GM23338 (cell line): ENCODE data around the gene RGL1. TPM values are rescaled to one million over a fixed set of nuclear protein-coding genes. Genes with fewer than 3 reads are reported as not detected.

Source experiments
- ATAC-seq: fragments of 200-7000 bp; cut with Tn5 transposase; 3 replicates; pipeline ENCODE4 v1.9.1; 2020
- DNase-seq: peaks from one replicate; pipeline ENCODE4 v3.0.0-alpha.2; 2015; ENCODE audit warnings: low spot score
- H2AFZ ChIP-seq: fragments of 200-600 bp; sonication (generic); 2 replicates; pipeline ENCODE4 v1.8.0; 2016; ENCODE audit warnings: antibody characterized with exemption, mild to moderate bottlenecking, moderate library complexity
- H3F3A ChIP-seq: fragments of 200-600 bp; sonication (generic); replicated peaks from 2 replicates; pipeline ENCODE4 v1.8.0; 2017; ENCODE audit warnings: antibody characterized with exemption, mixed run types, low read depth
- H3K27ac ChIP-seq: fragments of 200-600 bp; sonication (generic); 2 replicates; pipeline ENCODE4 v1.6.1; 2016; ENCODE audit warnings: low read depth
- H3K27me3 ChIP-seq: fragments of 200-600 bp; sonication (generic); 2 replicates; pipeline ENCODE4 v1.8.0; 2016; ENCODE audit warnings: mild to moderate bottlenecking, mixed run types, moderate library complexity; ENCODE audit not compliant: insufficient read depth
- H3K36me3 ChIP-seq: fragments of 200-600 bp; sonication (generic); 2 replicates; pipeline ENCODE4 v1.8.0; 2016; ENCODE audit warnings: mild to moderate bottlenecking; ENCODE audit not compliant: insufficient read depth
- H3K4me1 ChIP-seq: fragments of 200-600 bp; sonication (generic); 2 replicates; pipeline ENCODE4 v1.8.0; 2016; ENCODE audit warnings: mild to moderate bottlenecking, moderate library complexity; ENCODE audit not compliant: insufficient read depth
- H3K4me2 ChIP-seq: fragments of 200-600 bp; sonication (generic); 2 replicates; pipeline ENCODE4 v1.7.1; 2017; ENCODE audit warnings: mixed run types
- H3K4me3 ChIP-seq: fragments of 200-600 bp; sonication (generic); 2 replicates; pipeline ENCODE4 v1.6.1; 2016; ENCODE audit warnings: mixed run types
- H3K79me2 ChIP-seq: fragments of 200-600 bp; sonication (generic); replicated peaks from 2 replicates; pipeline ENCODE4 v1.8.0; 2017; ENCODE audit warnings: mild to moderate bottlenecking; ENCODE audit not compliant: insufficient read depth
- H3K9me2 ChIP-seq: fragments of 200-600 bp; sonication (generic); 2 replicates; pipeline ENCODE4 v1.8.0; 2017; ENCODE audit not compliant: insufficient read depth
- H4K20me1 ChIP-seq: fragments of 200-600 bp; sonication (generic); replicated peaks from 2 replicates; pipeline ENCODE4 v1.8.0; 2017; ENCODE audit warnings: mild to moderate bottlenecking; ENCODE audit not compliant: insufficient read depth
- H3K27ac Mint-ChIP-seq: 2 replicates; pipeline ENCODE4 v1.8.0; 2020; ENCODE audit warnings: inconsistent platforms, mild to moderate bottlenecking, moderate library complexity, mixed read lengths
- H3K27me3 Mint-ChIP-seq: 3 replicates; pipeline ENCODE4 v1.8.0; 2022; ENCODE audit warnings: low read depth, mild to moderate bottlenecking, moderate library complexity, mixed read lengths, inconsistent platforms; ENCODE audit not compliant: insufficient read depth, poor library complexity
- H3K36me3 Mint-ChIP-seq: 3 replicates; pipeline ENCODE4 v1.8.0; 2021; ENCODE audit warnings: low read depth, mild to moderate bottlenecking, inconsistent platforms, moderate library complexity, mixed read lengths
- H3K4me1 Mint-ChIP-seq: 3 replicates; pipeline ENCODE4 v1.8.0; 2020; ENCODE audit warnings: mild to moderate bottlenecking, inconsistent platforms, mixed read lengths
- H3K4me3 Mint-ChIP-seq: 3 replicates; pipeline ENCODE4 v1.8.0; 2021; ENCODE audit warnings: moderate library complexity, mild to moderate bottlenecking, inconsistent platforms, mixed read lengths
- H3K9me3 Mint-ChIP-seq: 3 replicates; pipeline ENCODE4 v1.8.0; 2020; ENCODE audit warnings: moderate library complexity, mild to moderate bottlenecking, inconsistent platforms, mixed read lengths
- CREB1 ChIP-seq: fragments of 250-450 bp; sonication (Bioruptor Pico); IDR thresholded peaks from 2 replicates; pipeline ENCODE4 v1.5.0; 2020; ENCODE audit warnings: low read depth, mild to moderate bottlenecking, moderate library complexity
- CTCF ChIP-seq, 2 experiments: fragments of 200-600 bp in 1 of 2; sonication (generic) in 1 of 2; conservative IDR thresholded peaks; 2 replicates each; pipeline versions ENCODE4 v1.5.1 to v1.6.1; 2016 to 2017; ENCODE audit warnings: antibody characterized with exemption in 2 of 2, low read depth in 2 of 2, mild to moderate bottlenecking in 2 of 2, moderate library complexity in 1 of 2
- JUNB ChIP-seq: IDR thresholded peaks from one replicate; pipeline ENCODE4 v1.6.1; 2016; ENCODE audit warnings: antibody characterized with exemption; ENCODE audit not compliant: unreplicated experiment
- NANOG ChIP-seq: IDR thresholded peaks from 2 replicates; pipeline ENCODE4 v1.6.1; 2016; ENCODE audit warnings: antibody characterized with exemption, borderline replicate concordance
- STAT1 ChIP-seq: IDR thresholded peaks from one replicate; pipeline ENCODE4 v1.6.1; 2016; ENCODE audit warnings: antibody characterized with exemption; ENCODE audit not compliant: unreplicated experiment
- ZNF462 ChIP-seq: fragments of 250-450 bp; sonication (Bioruptor Pico); IDR thresholded peaks from 2 replicates; pipeline ENCODE4 v1.5.0; 2020; ENCODE audit warnings: mild to moderate bottlenecking, moderate library complexity
- polyA plus RNA-seq: library from polyadenylated mRNA; unstranded; fragments of >200 nt; fragmentation: Nextera tagmentation; extraction: Ambion mirVana; gene quantifications from 2 replicates; pipeline ENCODE4 v1.2.1, GENCODE V29; 2016
- total RNA-seq: library from RNA; depleted of rRNA; stranded (reverse); fragments of >200 nt; shearing (Covaris generic); gene quantifications from 2 replicates; pipeline ENCODE4 v1.2.3, GENCODE V29; 2014

RGL1 gene
- total and polyA plus RNA-seq, 2 experiments from 2014 or later: 0.91 to 2.6 TPM

GRCh38 chr1:183780159-183780558, 24.8 kb upstream of the RGL1 start:
- H3K4me3 ChIP-seq: no peak overlapping the region
- no peak overlapping the region for H2AFZ ChIP-seq
- Mint-ChIP-seq H3K27me3 (no peaks in the 10 kb centered on the region), H3K27ac (no peak overlapping the region), H3K36me3 (peaks cover 3% of the 10 kb centered on the region; the same call in 2 of the 3 replicates), H3K4me3 (no peak overlapping the region), H3K4me1 (peaks cover 3% of the 10 kb centered on the region; the same call in 1 of the 3 replicates), H3K9me3 (peaks cover 9% of the 10 kb centered on the region)
- no peaks in the 10 kb centered on the region for H3K27me3 ChIP-seq
- TF ChIP-seq ZNF462: no peak
- TF ChIP-seq NANOG: no peak
- no peak for TF ChIP-seq CTCF (conservative IDR thresholded peaks at IDR 0.05; ENCODE audit: low read depth in 2 of 2)
- TF ChIP-seq CREB1: no peak
- TF ChIP-seq JUNB: no peak
- TF ChIP-seq STAT1: no peak
- no peak overlapping the region for H3K27ac ChIP-seq
- no peaks in the 10 kb centered on the region for H3K4me1 ChIP-seq
- peaks cover 2% of the 10 kb centered on the region; the same call in 1 of the 2 replicates for H3K36me3 ChIP-seq
- H3F3A ChIP-seq: no peaks in the 10 kb centered on the region
- ATAC-seq (no peak), DNase-seq (no peak)
- H3K9me2 ChIP-seq: 0 out of 2 replicates have a peak, but pooled peaks cover 6% of the 10 kb centered on the region
- no peaks in the 10 kb centered on the region for H4K20me1 ChIP-seq
- H3K79me2 ChIP-seq: no peaks in the 10 kb centered on the region
- H3K4me2 ChIP-seq: no peak overlapping the region
